PC-9 (cell line): ENCODE data around the gene MARCHF3. TPM values are rescaled to one million over a fixed set of nuclear protein-coding genes. Genes with fewer than 3 reads are reported as not detected.

Experiments
- BruUV-seq: library from RNA; stranded (reverse); fragments of 400-500 nt; replicated peaks from 2 replicates; lab custom pipeline; 2021; lab: Mats Ljungman, UMichigan
- CTCF ChIA-PET: fragments of 300-600 bp; sonication (Branson Sonifier 250); formaldehyde crosslinking; loops from one replicate; lab custom pipeline; 2022; ENCODE audit warnings: antibody characterized with exemption; lab: Charles Lee
- POLR2A ChIA-PET: fragments of 300-600 bp; sonication (Branson Sonifier 250); formaldehyde crosslinking; loops from one replicate; lab custom pipeline; 2022; ENCODE audit warnings: antibody characterized with exemption; ENCODE audit not compliant: unreplicated experiment; lab: Charles Lee
- DNase-seq, 2 experiments: peaks; one replicate each; pipeline versions ENCODE4 v3.0.0 to v3.0.0-alpha.2; 2015 to 2022; ENCODE audit warnings: mixed read lengths in 1 of 2
- H2AFZ ChIP-seq: fragments of 200-600 bp; sonication (generic); 2 replicates; pipeline ENCODE4 v1.8.1; 2017; ENCODE audit warnings: antibody characterized with exemption
- H3F3A ChIP-seq: fragments of 200-600 bp; sonication (generic); 2 replicates; pipeline ENCODE4 v1.8.1; 2017; ENCODE audit warnings: antibody characterized with exemption, mild to moderate bottlenecking, low read depth; ENCODE audit not compliant: insufficient read depth
- H3K27ac ChIP-seq: fragments of 200-600 bp; sonication (generic); 2 replicates; pipeline ENCODE4 v1.6.1; 2016; ENCODE audit warnings: mixed run types
- H3K27me3 ChIP-seq: fragments of 200-600 bp; sonication (generic); 2 replicates; pipeline ENCODE4 v1.6.1; 2016; ENCODE audit warnings: low read depth, mixed run types; ENCODE audit not compliant: insufficient read depth
- H3K36me3 ChIP-seq: fragments of 200-600 bp; sonication (generic); 2 replicates; pipeline ENCODE4 v1.6.1; 2016; ENCODE audit warnings: low read depth, mixed run types
- H3K4me1 ChIP-seq: fragments of 200-600 bp; sonication (generic); replicated peaks from 2 replicates; pipeline ENCODE4 v1.6.1; 2016; ENCODE audit warnings: mixed run types; ENCODE audit not compliant: insufficient read depth
- H3K4me2 ChIP-seq: fragments of 200-600 bp; sonication (generic); 2 replicates; pipeline ENCODE4 v1.6.1; 2017; ENCODE audit warnings: mixed run types
- H3K4me3 ChIP-seq: fragments of 200-600 bp; sonication (generic); 2 replicates; pipeline ENCODE4 v1.6.1; 2016; ENCODE audit warnings: mixed run types
- H3K79me2 ChIP-seq: fragments of 200-600 bp; sonication (generic); 2 replicates; pipeline ENCODE4 v1.6.1; 2017; ENCODE audit warnings: low read depth, mixed run types
- H3K9me2 ChIP-seq: fragments of 200-600 bp; sonication (generic); 2 replicates; pipeline ENCODE4 v1.8.1; 2017; ENCODE audit warnings: mild to moderate bottlenecking; ENCODE audit not compliant: insufficient read depth
- H3K9me3 ChIP-seq: fragments of 200-600 bp; sonication (generic); 2 replicates; pipeline ENCODE4 v1.8.1; 2016; ENCODE audit warnings: low read depth; ENCODE audit not compliant: insufficient read depth
- H4K20me1 ChIP-seq: fragments of 200-600 bp; sonication (generic); 2 replicates; pipeline ENCODE4 v1.8.1; 2017; ENCODE audit not compliant: insufficient read depth
- EZH2 ChIP-seq: fragments of 200-600 bp; sonication (generic); IDR thresholded peaks from 2 replicates; pipeline ENCODE4 v1.8.0; 2017; ENCODE audit warnings: antibody characterized with exemption, low read depth
- intact Hi-C: fragments of 100-400 bp; cut with micrococcal nuclease; formaldehyde crosslinking; loops from one replicate; pipeline ENCODE4 v1.10.0; 2022; ENCODE audit not compliant: unreplicated experiment
- total RNA-seq: library from RNA; stranded (reverse); gene quantifications from 2 replicates; pipeline ENCODE4 v1.2.3, GENCODE V29; 2021
- TF ChIP-seq, protein P1 (sequence below): fragments of 200-600 bp; sonication (generic); conservative IDR thresholded peaks from 2 replicates; pipeline ENCODE4 v1.6.1; 2017; ENCODE audit warnings: mixed run types, antibody characterized with exemption, mild to moderate bottlenecking, moderate library complexity

The MARCHF3 gene
- total RNA-seq, 1 experiment from 2014 or later: 0.35 TPM

DNA sequence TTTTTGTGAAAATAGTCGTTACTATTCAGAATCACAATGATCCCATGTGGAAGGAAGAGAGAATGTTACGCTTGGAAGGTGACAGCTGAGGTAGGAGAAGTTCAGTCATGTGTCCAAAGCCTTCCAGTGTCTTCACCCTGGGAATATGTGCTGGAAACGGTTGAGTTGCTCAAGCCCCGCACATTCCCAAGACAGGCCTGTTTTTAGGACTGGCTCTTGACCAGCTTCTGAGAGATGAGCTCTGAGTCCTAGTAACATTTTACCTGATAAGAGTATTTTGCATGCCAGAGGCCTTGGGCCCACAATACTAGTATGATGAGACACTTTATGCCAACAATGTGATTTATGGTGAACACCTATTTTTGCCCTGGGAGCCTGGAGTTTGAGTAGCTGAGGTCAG lies 151.7 kb downstream of the MARCHF3 start:
- POLR2A ChIA-PET: no interaction called here
- DNase-seq: no peak
- no TSS peak for BruUV-seq
- CTCF ChIA-PET: no interaction called here
- no peak overlapping the region for H3K4me2 ChIP-seq
- H3K27me3 ChIP-seq: no peaks in the 10 kb centered on the region
- H2AFZ ChIP-seq: no peak overlapping the region
- H3K9me3 ChIP-seq: no peaks in the 10 kb centered on the region
- H4K20me1 ChIP-seq: no peaks in the 10 kb centered on the region
- TF ChIP-seq EZH2: no peak
- TF ChIP-seq, protein P1, sequence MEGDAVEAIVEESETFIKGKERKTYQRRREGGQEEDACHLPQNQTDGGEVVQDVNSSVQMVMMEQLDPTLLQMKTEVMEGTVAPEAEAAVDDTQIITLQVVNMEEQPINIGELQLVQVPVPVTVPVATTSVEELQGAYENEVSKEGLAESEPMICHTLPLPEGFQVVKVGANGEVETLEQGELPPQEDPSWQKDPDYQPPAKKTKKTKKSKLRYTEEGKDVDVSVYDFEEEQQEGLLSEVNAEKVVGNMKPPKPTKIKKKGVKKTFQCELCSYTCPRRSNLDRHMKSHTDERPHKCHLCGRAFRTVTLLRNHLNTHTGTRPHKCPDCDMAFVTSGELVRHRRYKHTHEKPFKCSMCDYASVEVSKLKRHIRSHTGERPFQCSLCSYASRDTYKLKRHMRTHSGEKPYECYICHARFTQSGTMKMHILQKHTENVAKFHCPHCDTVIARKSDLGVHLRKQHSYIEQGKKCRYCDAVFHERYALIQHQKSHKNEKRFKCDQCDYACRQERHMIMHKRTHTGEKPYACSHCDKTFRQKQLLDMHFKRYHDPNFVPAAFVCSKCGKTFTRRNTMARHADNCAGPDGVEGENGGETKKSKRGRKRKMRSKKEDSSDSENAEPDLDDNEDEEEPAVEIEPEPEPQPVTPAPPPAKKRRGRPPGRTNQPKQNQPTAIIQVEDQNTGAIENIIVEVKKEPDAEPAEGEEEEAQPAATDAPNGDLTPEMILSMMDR: no peak
- H3K27ac ChIP-seq: no peak overlapping the region
- no peak overlapping the region for H3K4me3 ChIP-seq
- intact Hi-C loops: no loop called here
- no peaks in the 10 kb centered on the region for H3K4me1 ChIP-seq
- no peaks in the 10 kb centered on the region for H3K79me2 ChIP-seq
- H3K36me3 ChIP-seq: no peaks in the 10 kb centered on the region
- H3F3A ChIP-seq: peaks cover under 1% of the 10 kb centered on the region; the same call in 1 of the 2 replicates
- H3K9me2 ChIP-seq: no peaks in the 10 kb centered on the region

DNA sequence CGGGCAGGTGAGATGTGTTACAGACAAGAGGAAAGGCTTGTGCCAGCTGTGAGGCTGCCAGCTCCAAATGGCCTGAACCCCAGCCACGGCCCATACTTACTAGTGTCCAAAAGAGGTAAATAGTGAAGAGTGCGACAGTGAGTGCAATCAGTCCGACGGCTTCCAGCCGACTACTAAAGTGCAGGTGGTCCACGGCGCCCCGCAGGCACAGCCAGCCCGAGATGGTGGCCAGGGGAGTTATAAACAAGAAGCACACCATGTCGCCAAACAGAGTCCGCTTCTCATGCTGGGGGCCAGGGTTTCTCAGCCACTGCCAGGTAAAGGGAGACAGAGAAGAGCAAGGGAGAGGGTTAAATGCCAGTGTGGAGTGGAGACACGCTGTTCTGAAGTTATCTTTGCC lies 152.3 kb downstream of the MARCHF3 start:
- Histone ChIP-seq H3K79me2 (no peaks in the 10 kb centered on the region), H3K36me3 (no peaks in the 10 kb centered on the region), H3F3A (no peaks in the 10 kb centered on the region), H3K9me2 (no peaks in the 10 kb centered on the region), H3K4me1 (no peaks in the 10 kb centered on the region), H3K4me3 (no peak overlapping the region), H2AFZ (no peak overlapping the region), H3K9me3 (no peaks in the 10 kb centered on the region), H4K20me1 (no peaks in the 10 kb centered on the region), H3K27me3 (no peaks in the 10 kb centered on the region), H3K4me2 (no peak overlapping the region), H3K27ac (no peak overlapping the region)
- BruUV-seq: no TSS peak
- intact Hi-C loops: no loop called here
- ChIA-PET POLR2A (no interaction called here), CTCF (no interaction called here)
- TF ChIP-seq EZH2: no peak
- TF ChIP-seq, protein P1: no peak
- DNase-seq: no peak

DNA sequence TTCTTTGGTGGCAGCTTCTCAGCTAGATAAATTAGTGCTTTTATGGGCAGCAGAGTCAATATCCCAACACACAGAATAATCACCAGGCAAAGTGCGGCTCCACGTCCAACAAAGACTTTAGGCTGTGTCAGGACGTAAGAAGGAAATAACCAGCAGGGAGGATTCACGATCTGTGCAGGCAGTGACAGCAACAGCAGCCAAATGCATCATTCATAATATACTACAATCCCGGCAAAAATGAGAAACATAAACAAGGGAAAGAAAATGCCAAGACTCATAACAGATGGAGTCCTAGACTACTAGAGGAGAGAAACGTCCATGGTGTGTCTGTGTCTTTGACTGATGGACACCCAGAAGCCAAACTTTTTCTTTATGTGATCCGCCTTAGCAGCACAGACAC lies 152.8 kb downstream of the MARCHF3 start:
- H3K9me2 ChIP-seq: no peaks in the 10 kb centered on the region
- no peak overlapping the region for H2AFZ ChIP-seq
- TF ChIP-seq EZH2: no peak
- TF ChIP-seq, protein P1: no peak
- DNase-seq: no peak
- ChIA-PET CTCF (no interaction called here), POLR2A (no interaction called here)
- intact Hi-C loops: no loop called here
- H3F3A ChIP-seq: no peaks in the 10 kb centered on the region
- BruUV-seq: no TSS peak
- H3K9me3 ChIP-seq: no peaks in the 10 kb centered on the region
- no peak overlapping the region for H3K4me3 ChIP-seq
- no peaks in the 10 kb centered on the region for H3K79me2 ChIP-seq
- H3K4me1 ChIP-seq: no peaks in the 10 kb centered on the region
- H3K4me2 ChIP-seq: no peak overlapping the region
- H3K36me3 ChIP-seq: no peaks in the 10 kb centered on the region
- no peak overlapping the region for H3K27ac ChIP-seq
- H3K27me3 ChIP-seq: no peaks in the 10 kb centered on the region
- H4K20me1 ChIP-seq: no peaks in the 10 kb centered on the region
